ENCODE data around the gene RSAD2.

- no peak for TF ChIP-seq CTCF (optimal IDR thresholded peaks at IDR 0.05 in 1 of 3, IDR thresholded peaks at IDR 0.05 in 1 of 3, conservative IDR thresholded peaks at IDR 0.05 in 1 of 3; ENCODE audit: extremely low read depth in 1 of 3, insufficient read depth in 2 of 3, low read length in 3 of 3)
- no peak for TF ChIP-seq EZH2 (IDR thresholded peaks at IDR 0.05; ENCODE audit: low read length)
Measured at GRCh38 chr2:6866982-6867381, 10.6 kb upstream of the RSAD2 start.

Data from keratinocyte (primary cell).